Activated CD8-positive, alpha-beta memory T cell treated with anti-CD3 and anti-CD28 coated beads for 24 hours (primary cell): ENCODE data around the gene TAF1.
"Not testable (repeated sequence)": the region's sequence is repeated elsewhere in the genome, so short reads cannot be mapped to it uniquely, and the experiment has no call there.

Experiments used
- DNase-seq: peaks from one replicate; pipeline ENCODE4 v3.0.0-alpha.2; 2020

Gene TAF1

DNA sequence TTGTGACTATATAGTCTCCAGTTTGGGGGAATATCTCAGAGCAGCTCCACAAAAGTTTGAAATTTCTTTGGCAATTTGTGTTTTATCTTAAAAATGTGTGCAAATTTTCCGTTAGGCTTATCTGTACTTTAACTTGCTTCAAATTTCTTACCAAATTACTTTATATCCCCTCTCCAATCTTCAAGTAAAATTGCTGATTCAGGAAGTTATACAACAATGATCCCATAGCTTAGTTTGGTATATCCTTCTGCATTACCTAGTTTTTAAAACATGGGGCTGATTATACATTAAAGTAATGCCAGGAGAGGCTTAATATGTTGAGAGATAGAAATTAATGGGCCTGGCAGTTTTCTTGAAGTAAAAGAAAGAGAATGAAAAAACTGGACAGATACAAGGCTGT is 66.6 kb downstream of the TAF1 start:
- DNase-seq = no peak

DNA sequence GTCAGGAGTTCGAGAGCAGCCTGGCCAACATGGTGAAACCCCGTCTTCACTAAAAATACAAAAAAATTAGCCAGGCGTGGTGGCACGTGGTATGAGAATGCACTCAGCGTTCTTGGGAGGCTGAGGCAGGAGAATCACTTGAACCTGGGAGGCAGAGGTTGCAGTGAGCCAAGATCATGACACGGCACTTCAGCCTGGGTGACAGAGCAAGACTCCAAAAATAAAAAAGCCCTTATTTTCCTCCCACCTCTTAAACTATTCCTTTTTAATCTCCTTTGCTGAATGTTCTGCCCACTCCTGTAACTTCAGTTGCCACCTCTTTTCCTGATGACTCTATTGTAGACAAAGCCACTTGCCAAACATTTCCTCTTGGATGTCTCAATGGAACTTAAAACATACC is 72.6 kb downstream of the TAF1 start:
- no peak for DNase-seq

DNA sequence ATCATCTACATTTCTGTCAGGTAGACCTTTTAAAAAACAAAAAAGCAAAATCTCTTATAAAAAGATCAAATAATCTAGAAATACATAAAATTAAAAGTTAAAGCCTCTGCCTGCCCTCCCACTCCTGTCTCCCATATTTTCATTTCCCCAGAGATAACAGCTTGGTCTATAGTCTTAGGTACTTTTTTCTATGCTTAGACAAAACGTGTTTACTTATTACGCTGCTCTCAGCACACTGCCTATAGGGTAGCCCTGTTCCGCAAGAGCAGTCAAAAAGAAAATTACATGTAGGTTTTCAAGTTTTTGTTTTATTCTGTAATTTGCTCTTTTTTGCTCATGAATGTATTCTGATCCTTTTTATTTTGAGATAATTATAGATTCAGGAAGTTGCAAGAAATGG is 73.3 kb downstream of the TAF1 start:
- no peak for DNase-seq

DNA sequence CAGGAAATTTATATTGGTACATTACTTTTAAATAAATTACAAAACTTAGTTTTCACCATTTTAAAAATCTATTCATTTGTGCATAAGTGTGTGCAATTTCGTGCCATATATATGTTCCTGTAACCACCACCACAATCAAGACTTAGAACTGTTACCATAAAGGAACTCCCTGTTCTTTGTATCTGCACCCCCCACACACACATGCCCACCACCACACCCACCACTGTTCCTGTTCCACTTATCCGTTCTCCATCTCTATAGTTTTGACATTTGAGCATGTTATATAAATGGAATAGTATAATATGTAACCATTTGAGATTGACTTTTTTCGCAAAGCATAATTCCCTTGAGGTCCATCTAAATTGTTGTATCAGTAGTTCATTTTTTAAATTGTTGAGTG is 73.7 kb downstream of the TAF1 start:
- DNase-seq = no peak

DNA sequence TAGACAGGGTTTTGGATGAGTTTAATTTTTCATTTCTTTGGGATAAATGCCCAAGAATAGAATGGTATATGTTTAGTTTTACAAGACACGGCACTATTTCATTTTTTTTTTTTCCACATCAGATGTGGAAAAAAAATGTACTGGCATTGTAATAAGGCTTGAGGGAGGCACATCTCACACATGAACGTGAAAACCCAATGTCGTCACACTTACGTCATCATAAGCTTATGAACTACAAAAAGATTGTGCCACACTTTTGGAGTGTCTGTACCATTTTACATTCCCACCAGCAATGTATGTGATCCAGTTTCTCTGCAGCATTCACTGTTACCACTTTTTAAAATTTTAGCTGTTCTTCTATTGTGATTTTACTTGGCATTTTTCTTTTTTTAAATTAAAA is 74.2 kb downstream of the TAF1 start:
- no peak for DNase-seq

DNA sequence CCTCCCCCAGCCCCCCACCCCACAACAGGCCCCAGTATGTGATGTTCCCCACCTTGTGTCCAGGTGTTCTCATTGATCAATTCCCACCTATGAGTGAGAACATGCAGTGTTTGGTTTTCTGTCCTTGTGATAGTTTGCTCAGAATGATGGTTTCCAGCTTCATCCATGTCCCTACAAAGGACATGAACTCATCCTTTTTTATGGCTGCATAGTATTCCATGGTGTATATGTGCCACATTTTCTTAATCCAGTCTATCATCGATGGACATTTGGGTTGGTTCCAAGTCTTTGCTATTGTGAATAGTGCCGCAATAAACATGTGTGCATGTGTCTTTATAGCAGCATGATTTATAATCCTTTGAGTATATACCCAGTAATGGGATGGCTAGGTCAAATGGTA is 75.7 kb downstream of the TAF1 start:
- not testable (repeated sequence) for DNase-seq

DNA sequence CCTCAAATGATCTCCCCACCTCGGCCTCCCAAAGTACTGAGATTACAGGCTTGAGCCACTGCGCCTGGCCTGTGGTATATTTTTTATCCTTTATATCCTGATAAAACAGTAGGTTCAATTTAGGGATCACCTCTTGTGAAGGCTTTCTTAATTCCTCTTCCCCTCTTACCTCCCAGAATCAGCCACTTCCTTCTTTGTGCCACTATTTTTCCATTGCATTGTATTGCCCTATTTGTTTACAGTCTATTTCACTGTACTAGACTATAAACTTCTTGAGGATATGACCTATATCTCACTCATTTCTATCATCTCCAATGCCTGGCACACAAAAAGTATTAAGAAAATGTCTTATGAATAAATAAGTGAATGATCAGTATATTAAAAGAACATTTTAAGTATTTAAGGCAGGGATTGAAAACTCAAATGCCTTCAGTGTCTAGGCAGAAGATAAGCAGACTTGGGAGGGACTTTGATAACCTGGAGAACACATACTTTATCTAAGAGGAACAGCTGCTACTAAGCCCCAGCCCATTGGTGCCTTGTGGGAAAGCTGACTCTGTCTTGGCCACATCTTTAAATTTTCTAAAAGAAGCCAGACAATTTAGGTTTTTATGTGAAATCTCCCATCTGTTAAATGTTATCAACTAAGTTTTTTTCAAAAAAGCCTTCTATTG is 84.4 kb downstream of the TAF1 start:
- DNase-seq = no peak

DNA sequence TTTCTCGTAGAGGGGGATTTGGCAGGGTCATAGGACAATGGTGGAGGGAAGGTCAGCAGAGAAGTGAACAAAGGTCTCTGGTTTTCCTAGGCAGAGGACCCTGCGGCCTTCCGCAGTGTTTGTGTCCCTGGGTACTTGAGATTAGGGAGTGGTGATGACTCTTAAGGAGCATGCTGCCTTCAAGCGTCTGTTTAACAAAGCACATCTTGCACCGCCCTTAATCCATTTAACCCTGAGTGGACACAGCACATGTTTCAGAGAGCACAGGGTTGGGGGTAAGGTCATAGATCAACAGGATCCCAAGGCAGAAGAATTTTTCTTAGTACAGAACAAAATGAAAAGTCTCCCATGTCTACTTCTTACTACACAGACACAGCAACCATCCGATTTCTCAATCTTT is 85.4 kb downstream of the TAF1 start:
- not testable (repeated sequence) for DNase-seq

DNA sequence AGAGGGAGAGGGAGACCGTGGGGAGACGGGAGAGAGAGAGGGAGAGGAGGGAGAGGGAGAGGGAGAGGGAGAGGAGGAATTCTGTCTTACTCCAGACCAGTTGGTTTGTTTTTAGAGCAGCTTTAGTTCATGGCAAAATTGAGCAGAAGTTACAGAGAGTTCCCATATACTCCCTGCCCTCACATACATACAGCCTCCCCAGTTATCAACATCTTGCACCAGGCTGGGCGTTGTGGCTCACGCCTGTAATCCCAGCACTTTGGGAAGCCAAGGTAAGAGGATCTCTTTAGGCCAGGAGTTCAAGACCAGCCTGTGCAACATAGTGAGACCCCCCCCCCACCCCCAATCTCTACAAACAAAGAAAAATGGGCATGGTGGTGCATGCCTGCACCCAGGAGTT is 86.9 kb downstream of the TAF1 start:
- no peak for DNase-seq

DNA sequence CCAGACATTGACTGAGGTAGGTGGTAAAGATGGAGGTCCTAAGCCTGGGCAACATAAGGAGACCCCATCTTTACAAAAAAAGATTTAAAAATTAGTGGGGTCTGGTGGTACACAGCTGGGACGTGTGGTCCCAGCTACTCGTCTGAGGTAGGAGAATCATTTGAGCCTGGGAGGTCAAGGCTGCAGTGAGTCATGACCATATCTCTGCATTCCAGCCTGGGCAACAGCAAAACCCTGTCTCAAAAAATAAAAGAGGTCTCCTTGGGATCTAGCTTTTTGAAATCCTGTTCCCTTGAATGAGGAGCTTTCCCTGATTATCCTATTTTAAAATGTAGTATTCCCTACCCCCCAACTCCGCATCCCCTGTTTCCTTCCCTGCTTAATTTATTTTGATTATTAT is 88.1 kb downstream of the TAF1 start:
- no peak for DNase-seq

DNA sequence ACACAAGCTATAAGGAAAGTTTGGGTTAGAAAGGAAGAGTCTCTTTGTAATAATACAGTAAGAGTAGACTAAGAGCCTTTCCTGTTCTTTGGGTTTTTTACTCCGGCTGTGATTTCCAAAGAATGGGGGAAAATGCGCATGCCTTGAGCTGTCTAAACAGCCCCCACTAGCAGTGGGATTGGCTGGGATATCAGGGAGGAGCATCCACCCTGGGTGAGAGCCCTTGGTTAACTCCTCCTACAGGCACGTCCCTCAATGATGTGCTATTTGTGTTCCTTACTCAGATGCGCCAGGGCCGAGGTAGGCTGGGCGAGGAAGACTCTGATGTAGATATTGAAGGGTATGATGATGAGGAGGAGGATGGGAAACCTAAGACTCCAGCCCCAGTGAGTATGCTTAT is 92.7 kb downstream of the TAF1 start:
- DNase-seq = no peak

DNA sequence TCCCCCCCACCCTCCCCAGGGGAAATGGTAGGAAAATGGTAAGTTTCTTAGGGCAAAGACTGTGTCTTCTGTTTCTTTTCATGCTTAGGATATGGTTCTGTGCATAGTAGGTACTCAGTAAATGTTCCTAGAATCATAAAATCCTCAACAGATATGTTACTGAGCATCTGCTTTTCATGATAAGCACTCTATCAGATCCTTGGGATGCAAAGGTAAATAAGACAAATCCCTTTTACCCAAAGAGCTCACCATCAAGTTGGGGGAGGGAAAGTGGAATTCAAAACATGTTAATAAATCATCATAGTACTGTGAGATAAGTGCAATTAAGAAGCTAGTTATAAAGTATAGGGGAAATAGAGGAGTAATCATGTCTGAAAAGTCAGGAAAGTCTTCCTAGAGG is 98.8 kb downstream of the TAF1 start:
- no peak for DNase-seq

DNA sequence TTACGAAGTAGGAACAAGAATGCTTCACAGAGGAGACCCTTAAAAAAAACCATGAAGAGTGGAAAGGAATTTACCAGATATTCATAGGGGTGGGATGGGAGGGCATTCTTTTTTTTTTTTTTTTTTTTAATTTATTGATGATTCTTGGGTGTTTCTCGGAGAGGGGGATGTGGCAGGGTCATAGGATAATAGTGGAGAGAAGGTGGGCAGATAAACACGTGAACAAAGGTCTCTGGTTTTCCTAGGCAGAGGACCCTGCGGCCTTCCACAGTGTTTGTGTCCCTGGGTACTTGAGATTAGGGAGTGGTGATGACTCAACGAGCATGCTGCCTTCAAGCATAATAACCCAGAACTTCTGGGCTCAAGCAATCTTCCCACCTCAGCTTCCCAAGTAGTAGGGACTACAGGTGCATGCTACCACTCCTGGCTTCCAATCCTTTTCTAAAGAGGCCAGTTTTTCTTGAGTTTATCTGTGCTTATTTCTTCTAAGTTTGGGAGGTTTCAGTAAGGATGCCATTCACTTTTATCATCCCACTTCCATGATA is 100.9 kb downstream of the TAF1 start:
- no peak for DNase-seq

DNA sequence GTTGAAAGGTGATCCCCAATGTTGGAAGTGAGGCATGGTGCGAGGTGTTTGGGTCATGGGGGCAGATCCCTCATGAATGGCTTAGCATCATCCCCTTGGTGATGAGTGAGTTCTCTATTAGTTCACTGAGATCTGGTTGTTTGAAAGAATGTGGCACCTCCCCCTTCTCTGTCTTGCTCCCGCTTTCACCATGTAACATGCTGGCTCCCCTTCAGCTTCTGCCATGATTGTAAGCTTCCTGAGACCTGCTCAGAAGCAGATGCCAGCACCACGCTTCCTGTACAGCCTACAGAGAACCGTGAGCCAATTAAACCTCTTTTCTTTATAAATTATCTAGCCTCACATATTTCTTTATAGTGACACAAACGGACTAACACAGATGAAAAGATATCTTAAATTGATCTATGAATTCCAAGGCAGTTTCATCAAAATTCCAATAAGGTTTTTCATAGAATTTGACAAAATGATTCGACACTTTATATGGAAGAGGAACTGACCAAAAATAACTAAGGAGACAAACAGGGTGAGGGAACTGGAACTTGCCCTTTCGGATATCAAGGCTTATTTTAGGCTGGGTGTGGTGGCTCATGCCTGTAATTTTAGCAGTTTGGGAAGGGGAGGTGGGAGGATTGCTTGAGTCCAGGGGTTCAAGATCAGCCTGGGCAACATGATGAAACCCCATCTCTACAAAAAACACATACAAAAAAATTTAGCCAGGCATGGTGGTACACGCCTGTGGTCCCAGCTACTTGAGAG is 109.8 kb downstream of the TAF1 start:
- DNase-seq = no peak

DNA sequence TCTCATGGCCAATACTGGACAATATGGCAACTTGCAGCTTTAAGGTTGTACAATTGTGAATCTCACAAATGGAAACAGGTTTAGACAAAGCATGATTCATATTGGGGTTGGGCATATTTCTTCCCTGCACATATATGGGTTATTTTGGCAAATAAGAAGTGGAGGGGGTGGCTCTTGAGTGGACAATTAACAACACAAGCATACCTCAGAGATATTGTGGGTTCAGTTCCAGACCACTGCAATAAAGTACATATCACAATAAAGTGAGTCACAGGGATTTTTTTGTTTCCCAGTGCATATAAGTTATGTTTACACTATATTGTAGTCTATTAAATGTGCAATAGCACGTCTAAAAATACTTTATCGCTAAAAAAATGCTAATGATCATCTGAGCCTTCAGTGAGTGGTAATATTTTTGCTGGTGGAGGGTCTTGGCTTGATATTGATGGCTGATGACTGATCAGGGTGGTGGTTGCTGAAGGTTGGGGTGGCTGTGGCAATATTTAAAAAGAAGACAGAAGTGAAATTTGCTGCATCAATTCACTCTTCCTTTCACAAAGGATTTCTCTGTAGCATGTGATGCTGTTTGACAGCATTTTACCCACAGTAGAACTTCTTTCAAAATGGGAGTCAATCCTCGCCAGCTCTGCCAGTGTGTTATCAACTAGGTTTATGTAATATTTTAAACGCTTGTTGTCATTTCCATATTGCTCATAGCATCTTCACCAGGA is 116.2 kb downstream of the TAF1 start:
- DNase-seq = no peak

DNA sequence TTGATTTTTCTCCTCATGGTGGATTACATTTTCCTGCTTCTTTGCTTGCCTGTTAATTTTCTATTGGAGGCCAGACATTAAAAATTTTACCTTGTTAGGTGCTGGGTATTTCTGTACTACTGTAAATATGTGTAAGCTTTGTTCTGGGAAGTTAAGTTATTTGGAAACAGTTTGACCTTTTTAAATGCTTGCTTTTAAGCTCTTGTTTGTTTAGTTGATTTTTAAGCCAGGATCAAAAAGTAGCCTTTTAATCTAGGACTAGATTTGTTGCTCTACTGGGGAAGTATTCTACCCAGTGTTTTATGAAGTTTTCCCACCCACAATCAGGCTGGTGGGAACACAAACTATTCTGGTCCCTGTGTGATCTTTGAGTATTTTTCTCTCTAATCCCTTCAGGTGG is 121.7 kb downstream of the TAF1 start:
- DNase-seq = no peak

DNA sequence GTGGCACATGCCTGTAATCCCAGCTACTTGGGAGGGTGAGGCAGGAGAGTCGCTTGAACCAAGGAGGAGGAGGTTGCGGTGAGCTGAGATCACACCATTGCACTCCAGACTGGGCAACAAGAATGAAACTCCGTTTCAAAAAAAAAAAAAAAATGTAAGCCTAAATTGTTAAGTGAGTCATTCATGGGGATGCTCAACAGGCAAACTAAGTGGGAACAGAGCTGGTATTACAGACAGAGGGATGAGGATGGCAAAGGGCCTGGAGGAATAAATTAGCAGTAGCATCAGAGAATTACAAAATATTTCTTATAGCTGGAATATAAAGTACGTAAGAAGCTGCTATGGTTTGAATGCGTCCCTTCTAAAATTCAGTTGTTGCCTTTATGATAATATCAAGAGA is 123.4 kb downstream of the TAF1 start:
- DNase-seq = no peak

DNA sequence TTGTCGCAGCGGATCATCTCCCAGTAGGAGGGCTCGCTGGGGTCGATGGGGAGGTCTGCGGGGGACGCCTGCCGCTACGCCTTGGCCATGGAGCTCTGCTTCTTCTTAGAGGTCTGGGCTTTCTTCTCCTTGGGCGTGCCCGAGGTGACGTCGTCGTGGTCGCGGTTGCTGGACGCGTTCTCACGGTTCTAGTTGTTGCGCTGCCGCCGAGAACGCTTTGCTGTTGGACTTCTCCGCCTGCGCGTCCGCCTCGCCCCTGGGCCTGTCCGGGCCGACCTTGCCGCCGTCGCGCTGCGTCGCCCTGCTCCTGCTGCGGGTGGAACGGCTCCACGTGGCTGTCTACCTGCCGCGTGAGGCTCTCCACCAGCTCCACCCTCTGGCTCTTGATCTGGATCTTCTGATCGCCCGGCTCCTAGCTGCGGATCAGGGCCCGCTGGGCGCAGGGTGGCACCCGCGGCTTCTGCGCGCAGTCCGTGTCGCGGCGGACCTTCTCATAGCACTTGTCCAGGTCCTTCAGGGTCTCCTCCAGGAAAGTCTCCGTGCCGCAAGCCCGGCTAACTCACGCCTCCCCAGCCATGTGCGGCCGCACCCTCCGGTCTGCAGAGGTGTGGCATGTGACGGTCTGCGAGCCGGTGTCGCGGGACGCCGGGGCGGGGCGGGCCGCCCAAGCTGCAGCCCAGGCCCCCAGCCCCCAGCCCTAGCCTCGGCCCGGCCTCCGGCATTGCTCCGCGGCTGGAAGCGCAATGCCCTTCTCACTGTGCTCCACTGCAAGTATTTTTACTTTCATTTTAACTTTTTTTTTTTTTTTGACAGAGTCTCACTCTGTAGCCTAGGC is 126.3 kb downstream of the TAF1 start:
- DNase-seq = peak; percentile 78

DNA sequence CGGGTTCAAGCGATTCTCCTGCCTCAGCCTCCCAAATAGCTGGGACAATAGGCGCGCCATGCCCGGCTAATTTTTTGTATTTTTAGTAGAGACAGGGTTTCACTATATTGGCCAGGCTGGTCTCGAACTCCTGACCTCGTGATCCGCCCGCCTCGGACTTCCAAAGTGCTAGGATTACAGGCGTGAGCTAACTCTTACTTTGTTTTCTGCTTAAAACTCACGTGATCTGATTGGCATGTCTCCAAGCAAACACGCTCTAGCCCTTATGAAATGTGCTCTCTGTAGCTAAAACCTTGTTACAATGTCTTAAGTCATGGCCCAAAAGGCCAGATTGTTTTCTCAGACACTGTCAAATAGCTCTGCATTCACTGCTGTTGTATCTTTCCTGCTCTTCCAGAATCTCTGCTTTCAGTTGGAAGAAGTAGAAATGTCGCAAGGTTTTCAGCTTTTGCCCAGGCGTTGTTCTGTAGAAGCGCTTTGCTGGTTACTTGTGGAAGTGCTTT is 127.0 kb downstream of the TAF1 start:
- peak; percentile 58 for DNase-seq

DNA sequence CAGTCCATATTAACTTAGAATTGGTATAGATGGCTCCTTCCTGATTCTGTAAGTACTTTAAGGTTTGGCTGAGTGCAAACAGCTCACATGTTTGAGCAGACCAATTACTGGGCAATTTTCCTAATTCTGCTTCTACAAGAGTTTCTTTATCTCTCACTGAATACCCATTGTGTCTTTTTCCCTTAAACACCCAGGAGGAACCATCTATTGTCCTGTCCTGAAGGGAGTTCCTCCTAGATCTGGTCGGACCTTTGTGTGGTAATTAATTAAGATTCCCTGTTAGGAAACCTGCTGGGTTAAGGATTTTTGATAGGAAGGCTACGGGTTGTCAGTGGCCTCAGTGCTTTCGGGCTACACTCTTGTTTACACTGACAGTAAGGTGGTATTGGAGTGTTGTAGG is 129.8 kb downstream of the TAF1 start:
- not testable (repeated sequence) for DNase-seq

DNA sequence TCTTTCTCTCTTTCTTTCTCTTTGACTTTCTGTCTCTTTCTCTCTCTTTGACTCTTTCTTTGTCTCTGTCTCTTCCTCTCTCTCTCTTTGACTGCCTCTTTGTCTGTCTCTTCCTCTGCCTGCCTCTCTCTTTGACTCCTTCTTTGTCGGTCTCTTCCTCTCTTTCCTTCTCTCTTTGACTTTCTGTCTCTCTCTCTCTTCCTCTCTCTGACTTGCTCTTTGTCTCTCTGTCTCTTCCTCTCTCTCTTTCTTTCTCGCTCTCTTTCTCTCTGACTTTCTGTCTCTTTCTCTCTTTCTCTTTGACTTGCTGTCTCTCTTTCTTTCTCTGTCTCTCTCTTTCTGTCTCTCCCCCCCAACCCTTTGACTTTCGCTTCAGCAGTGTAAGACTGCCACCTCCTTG is 130.3 kb downstream of the TAF1 start:
- no peak for DNase-seq

DNA sequence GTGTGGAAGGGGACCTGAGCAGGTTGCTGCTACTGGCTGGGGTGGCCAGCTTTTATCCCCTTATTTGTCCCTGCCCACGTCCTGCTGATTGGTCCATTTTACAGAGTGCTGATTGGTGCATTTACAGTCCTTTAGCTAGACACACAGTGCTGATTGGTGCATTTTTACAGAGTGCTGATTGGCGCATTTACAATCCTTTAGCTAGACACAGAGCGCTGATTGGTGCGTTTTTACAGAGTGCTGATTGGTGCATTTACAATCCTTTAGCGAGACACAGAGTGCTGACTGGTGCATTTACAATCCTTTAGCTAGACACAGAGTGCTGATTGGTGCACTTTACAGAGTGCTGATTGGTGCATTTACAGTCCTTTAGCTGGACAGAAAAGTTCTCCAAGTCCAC is 135.9 kb downstream of the TAF1 start:
- DNase-seq = not testable (repeated sequence)

DNA sequence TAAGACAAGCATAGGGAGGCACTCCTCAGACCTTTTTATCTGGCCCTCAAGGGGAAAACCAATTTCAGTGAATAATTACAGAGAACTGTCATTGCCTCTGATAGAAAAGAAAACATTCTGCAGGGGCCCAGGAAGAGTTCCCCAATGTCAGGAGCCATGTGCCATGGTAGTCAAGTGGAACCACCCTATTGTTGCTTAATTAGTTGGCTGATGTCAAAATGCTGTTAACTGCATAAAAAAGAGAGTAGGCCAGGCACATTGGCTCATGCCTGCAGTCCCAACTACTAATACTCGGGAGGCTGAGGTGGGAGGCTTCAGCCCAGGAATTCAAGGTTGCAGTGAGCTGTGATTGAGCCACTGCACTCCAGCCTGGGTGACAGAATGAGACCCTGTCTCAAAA is 138.2 kb downstream of the TAF1 start:
- no peak for DNase-seq
